ENCODE results near the gene HCFC1R1.

The HCFC1R1 gene

DNA sequence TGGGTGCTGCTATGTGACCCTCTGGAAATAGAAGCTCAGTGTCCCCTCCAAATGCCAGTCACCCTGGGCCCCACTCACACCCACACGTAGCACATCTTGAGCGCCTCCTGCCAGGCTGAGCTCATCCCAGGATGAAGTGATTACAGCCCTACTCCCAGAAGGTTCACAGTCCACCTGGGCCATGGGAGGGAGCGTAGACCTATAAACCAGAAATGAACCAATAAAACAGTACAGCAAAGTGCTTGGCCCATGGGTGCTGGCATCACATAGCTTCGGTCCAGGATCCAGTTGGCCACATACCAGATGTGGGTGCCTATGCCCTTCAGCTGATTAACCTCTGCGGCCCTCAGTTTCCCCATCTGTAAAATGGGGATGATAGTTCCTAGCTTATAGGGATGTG lies 15.2 kb upstream of the HCFC1R1 start:
- H3K27ac ChIP-seq, result no peak overlapping the region
- H3K4me3 ChIP-seq, result no peak overlapping the region

DNA sequence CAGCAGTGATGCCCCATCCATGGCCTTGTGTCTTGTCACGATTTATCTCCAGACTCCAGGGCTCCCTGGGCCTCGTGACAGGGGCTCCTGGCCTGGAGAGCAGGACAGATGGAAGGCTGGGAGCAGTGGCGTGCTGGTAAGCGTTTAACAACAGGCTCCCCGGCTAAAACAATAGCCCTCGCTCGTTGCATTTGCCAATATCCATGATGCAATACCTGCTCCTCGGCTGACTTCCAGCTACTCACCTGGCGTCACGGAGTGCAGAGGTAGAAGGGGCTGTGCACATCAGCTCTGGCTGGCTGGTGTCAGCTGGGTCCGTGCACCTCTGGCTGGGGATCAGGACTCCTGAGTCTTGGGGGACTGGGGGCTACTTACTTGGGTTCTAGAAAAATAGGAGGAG lies 14.5 kb upstream of the HCFC1R1 start:
- H3K4me3 ChIP-seq, result no peak overlapping the region
- H3K27ac ChIP-seq, result no peak overlapping the region

DNA sequence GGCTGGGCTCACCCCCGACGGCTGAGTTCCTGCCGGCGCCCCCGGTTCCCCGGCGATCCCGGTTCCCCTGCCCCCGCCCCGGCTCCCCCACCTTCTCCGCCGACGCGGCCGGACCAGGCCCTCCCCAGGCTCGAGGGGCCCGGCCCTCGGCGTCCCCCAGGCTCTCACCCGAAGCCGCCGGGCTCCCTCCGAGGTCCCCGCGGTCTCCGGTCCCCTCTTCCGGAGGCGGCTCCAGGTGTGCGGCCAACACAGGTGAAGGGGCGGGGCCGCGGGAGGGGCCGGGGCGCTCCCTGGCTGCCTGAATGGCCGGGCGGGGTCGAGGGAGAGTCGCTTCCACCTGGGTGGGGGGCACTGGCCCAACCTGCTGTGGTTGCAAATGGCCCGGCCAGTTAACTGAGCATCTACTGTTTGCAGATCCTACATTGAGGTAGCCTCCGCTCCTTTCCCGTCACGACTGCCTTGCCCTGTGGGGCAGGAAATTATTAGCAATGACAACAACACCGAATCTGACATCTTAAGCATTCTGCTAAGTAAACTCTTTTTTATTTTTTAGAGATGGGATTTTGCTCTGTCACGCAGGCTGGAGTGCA lies 13.1 kb upstream of the HCFC1R1 start, which contains the start of gene BICDL2:
Gene BICDL2 (minus strand): TSS at position 219 of the 590 bp plus-strand sequence. CDS start 1,448 bp downstream, outside the sequence.
- Histone ChIP-seq H3K27ac (peak within 1 kb of the TSS; percentile 22 to 84 (median 72)), H3K4me3 (peak within 1 kb of the TSS; percentile 20 to 43 (median 29))

DNA sequence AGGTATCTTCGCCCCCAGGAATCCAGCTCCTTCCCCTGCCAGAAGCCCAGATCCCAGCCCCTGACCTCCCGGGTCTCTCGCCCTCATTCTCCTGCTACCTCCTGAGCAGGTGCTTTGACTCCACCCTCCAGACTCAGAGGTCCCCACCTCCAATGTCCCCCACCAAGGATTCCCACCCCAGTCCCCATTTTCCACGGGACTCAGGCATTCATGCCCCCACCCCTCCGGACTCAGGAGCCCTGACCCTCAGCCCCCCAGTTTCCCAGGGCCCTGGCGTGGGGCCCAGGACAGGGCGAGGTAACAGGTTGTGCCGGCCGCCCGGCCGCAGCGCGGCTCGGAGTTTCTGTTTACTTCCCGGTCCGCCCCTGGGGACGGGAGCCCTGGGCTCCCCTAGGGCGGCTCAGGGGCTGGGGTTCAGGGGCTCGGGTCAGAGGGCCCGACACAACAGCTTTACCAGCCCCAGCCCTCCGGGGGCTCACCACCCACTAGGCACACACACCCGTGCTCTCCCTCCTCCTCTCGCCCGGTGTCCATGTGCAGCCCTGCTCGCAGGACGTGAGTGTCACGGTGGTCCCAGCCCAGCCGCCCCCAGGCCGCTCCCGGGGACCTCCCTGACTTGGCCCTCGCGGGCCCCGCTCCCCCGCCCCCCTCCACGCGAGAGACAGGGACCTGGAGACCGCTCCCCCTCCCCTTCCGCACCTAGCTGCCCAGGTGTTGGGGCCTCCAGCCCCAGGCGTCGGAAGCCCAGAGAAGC lies 12.4 kb upstream of the HCFC1R1 start:
- H3K4me3 ChIP-seq, result peak overlapping the region; percentile 20 to 43 (median 29)
- H3K27ac ChIP-seq, result peak overlapping the region; percentile 22 to 84 (median 72)

DNA sequence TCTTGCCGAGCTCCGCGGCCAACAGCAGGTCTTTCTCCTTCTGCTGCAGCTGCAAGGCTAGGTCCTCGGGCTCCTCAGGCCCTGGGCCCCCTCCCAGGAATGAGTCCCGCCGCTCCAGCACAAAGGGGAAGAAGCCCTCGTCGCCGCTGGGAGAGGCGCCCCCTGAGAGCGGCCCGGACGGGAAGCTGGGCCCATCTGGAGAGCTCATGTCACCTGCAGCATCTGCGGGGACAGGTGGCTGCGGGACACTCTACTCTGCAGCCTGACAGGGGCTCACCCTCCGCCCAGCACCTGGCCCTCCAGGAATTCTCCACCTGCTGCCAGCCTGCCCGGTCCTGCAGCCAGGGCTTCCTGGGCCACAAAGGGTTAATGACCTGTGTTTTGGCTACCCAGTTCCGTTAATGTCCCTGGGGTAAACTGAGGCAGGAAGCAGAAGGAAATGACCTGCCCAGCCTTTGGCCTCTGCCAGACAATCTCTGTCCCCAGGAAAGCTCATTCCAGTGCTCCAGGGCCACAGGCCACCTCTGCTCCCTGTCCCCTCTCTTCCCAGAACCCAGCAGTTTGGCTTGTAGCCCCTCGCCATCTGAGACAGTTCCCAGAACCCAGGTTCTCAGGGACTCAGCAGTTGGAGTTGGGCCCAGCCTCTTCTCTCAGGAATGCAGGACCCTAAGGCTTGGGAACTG lies 11.7 kb upstream of the HCFC1R1 start:
- Histone ChIP-seq H3K4me3 (peak overlapping the region in 5 of 7 experiments; percentile 25 to 43 (median 29)), H3K27ac (peak overlapping the region in 4 of 21 experiments; percentile 3 to 79 (median 71))

DNA sequence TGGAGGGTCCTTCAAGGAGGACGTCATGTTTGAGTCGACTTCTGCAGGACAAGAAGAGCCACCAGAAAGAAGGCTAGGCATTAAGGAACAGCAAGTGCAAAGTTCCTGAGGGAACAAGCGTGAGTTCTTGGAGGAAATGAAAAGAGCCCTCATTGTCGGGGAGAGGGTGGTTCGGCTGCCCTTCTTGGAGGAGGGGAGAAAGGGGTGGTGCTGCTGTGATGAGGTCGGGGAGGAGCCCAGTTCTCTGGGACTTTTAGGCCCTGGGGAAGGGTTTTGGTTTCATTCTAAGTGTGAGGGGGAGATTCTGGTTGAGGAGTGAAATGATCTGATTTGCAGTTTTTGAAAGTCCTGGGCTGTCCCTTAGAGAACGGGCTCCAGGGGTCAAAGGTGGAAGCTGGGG lies 8.9 kb upstream of the HCFC1R1 start:
- no peak overlapping the region for H3K4me3 ChIP-seq
- no peak overlapping the region for H3K27ac ChIP-seq

DNA sequence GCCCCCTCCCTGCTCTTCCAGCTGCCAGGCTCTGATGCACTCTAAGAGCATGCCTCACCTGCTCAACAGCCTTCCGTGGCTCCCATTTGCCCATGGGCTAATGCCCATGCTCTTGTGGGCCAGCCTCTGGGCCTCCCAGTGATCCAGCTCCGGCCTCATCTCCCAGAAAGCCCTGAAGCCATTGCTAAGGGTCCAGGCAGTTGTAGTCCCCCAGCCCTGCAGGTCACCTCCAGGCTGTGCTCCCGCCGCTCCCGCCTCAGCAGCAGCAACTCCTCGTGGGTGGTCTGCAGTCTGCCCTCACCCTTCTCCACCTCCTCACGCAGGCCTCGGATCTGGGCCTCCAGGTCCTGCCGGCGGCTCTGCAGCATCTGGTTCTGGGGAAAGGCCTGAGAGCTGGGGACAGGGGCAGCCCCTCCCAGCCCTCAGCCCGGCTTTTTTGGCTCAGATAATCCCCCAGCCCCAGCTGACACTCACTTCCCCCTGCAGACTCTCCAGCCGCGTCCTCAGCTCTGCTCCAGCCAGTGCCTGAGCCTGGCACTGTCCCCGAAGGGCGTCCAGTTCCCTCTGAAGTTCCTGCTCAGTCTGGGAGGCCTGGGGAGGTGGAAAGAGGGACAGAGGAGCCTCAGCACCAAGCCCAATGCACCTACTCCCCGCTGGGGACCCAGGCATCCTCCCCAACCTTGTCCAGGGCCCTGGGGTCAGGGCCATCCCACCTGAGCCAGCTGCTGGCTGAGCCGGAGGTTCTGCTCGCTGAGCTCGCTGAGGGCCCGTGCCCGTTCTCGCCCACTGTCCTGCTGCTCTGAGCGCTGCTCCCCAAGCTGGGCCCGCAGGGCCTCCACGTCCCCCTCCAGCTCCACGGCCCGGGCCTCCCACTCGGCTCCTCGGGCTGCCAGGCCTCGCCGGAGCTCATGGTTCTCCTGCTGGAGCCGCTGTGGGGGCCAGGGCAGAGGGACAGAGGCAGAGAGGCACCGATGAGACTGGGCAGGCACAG lies 6.8 kb upstream of the HCFC1R1 start:
- Histone ChIP-seq H3K27ac (no peak overlapping the region), H3K4me3 (no peak overlapping the region)

DNA sequence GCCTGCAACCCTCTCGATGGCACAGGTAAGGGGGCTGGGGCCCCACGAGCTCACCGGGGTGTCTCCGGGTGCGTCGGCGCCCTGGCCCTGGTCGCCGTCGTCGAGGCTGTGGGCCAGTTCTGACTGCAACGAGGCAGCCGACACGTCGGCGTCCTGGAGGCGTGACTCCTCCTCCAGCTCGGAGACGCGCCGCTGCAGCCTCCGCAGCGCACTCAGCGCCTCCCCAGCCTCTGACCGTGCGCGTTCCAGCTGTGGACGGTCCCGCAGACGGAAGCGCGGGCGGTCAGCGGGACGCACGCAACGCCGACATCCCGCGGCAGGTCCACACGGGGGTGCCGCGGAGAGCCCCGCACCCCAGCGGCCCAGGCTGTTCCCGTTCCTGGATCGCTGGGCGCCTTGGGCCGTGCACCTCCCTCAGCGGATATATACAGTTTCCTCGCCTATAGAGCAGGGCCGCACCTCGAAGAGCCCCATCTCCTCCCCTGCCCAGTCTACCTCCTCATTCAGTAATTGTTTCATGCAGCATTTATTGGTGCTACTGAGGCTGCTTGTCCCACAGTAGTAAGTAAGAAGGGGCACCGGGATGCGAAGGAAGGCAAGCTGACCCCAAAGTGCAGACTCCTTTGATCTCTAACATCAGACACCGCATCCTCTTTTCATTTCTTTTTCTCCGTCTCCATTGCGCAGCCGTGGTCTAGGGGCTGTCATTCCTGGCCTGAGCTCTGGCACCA lies 5.9 kb upstream of the HCFC1R1 start:
- H3K4me3 ChIP-seq, result peak overlapping the region in 4 of 7 experiments; percentile 4 to 24 (median 19)

DNA sequence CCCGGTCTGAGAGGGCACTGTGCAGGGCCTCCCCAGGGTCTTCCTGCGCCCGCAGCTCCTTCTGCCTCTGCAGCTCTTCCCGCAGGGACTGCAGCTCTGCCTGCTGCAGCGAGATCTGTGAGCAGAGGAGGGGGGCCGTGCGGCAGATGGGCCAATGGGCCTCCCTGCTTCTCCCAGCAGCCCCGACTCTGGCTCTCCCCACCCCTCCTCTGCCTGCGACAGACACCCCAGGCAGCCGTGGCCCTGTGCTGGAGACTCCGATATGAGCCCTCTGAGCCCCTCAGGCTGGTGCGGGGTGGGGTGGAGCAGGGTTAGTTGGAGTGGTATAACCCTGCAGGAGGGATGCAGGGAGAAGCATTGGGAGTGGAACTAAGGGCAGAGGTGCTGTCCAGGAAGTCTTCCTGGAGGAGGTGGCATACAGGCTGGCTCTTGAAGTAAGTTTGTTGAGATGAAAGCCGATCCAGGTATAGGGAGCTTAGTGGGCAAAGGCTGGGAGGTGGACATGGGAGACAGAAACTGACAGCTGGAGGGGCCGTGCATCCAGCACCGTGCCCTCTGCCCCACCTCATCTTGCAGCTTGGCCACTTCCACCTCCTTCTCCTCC lies 5.1 kb upstream of the HCFC1R1 start:
- H3K4me3 ChIP-seq, result peak overlapping the region in 2 of 7 experiments; percentile 2 to 24
- peak overlapping the region in 1 of 21 experiments; percentile 29 for H3K27ac ChIP-seq

More for the DNA sequence above, 5.9 kb upstream of the HCFC1R1 start:
- H3K27ac ChIP-seq, result peak overlapping the region in 1 of 21 experiments; percentile 29

DNA sequence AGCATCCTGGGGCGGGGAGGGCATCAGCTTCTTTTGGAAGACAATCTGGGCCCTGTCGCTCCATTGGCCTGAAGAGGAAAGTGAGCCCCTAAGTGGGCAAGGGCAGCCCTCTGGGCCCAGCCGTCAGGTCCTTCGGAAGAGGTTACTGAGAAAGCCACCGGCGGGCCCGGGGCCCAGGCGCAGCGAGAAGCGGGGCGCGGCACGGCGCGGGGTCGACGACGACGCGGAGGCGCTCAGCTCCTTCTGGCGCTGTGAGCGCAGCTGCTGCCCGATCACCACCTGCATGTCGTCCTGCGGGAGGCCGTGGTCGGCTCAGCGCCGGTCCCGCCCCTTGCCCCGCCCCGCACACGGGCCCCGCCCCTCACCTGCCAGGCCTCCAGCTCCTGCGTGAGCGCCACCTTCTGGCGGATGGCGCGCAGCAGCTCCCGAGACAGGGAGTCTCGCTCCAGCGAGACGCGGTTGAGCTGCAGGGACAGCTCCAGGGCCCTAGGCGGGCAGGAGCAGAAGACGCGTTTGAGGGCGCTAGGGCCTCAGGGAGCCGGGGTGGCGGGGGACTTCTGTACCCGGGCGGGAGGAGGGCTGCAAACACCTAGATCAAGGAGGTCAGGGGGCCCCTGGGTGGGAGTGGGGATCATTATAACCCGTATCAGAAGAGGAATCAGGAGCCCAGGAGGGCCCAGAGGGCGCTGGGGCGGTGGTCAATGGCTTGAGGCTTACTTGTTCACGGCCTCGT lies 4.4 kb upstream of the HCFC1R1 start:
- H3K27ac ChIP-seq, result peak overlapping the region in 1 of 21 experiments; percentile 10
- H3K4me3 ChIP-seq, result peak overlapping the region in 1 of 7 experiments; percentile 2

DNA sequence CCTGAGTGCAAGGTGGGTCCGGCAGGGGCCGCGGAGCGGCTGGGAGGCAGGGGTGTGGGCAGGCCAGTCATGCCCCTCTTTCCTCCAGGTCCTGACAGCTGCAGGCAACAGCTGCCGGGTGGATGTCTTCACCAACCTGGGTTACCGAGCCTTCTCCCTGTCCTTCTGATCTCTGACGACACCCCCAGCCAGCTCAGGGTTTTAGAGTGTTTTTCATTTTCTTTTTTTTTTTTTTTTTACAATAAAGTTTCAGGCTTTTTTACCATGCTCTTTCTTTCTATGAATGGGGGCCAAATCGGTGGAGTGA lies 3.7 kb upstream of the HCFC1R1 start:
- no peak overlapping the region for H3K4me3 ChIP-seq
- no peak overlapping the region for H3K27ac ChIP-seq

DNA sequence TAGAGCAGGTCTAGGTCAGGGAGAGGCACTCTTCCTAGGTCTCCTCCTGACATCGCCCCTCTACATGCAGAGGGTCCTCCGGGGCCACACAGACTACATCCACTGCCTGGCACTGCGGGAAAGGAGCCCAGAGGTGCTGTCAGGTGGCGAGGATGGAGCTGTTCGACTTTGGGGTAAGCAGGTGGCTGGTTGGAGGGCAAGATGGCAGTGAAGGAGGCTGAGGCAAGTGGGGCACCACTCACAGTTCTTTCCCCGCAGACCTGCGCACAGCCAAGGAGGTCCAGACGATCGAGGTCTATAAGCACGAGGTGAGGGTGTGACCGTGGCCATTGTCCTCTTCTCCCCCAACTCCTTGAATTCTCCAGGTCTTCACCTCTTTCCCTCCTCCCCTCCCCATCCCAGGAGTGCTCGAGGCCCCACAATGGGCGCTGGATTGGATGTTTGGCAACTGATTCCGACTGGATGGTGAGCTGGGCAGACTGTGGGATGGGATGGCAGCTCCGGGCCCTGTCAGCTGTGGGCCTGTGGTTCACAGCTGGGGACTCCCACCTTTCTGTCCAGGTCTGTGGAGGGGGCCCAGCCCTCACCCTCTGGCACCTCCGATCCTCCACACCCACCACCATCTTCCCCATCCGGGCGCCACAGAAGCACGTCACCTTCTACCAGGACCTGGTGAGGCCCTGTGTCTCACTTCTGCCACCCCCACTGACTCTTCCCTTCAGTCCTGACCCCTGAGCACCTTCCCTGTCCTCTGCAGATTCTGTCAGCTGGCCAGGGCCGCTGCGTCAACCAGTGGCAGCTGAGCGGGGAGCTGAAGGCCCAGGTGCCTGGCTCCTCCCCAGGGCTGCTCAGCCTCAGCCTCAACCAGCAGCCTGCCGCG lies 3.1 kb upstream of the HCFC1R1 start:
- no peak overlapping the region for H3K27ac ChIP-seq

DNA sequence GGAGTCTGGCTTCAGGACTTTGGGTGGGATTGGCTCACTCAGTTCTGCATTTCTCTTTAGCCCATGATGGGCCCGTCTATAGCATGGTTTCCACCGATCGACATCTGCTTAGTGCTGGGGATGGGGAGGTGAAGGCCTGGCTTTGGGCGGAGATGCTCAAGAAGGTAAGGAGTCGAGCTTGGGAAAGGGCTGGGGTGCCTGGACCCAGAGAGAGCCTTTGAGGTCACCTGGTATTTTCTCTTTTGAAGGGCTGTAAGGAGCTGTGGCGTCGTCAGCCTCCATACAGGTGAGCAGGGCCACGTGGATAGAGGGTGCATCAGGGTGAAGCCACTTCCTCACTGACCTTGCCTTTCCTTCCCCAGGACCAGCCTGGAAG lies 2.2 kb upstream of the HCFC1R1 start:
- no peak overlapping the region for H3K27ac ChIP-seq
- no peak overlapping the region for H3K4me3 ChIP-seq

More for the DNA sequence above, 3.1 kb upstream of the HCFC1R1 start:
- no peak overlapping the region for H3K4me3 ChIP-seq

DNA sequence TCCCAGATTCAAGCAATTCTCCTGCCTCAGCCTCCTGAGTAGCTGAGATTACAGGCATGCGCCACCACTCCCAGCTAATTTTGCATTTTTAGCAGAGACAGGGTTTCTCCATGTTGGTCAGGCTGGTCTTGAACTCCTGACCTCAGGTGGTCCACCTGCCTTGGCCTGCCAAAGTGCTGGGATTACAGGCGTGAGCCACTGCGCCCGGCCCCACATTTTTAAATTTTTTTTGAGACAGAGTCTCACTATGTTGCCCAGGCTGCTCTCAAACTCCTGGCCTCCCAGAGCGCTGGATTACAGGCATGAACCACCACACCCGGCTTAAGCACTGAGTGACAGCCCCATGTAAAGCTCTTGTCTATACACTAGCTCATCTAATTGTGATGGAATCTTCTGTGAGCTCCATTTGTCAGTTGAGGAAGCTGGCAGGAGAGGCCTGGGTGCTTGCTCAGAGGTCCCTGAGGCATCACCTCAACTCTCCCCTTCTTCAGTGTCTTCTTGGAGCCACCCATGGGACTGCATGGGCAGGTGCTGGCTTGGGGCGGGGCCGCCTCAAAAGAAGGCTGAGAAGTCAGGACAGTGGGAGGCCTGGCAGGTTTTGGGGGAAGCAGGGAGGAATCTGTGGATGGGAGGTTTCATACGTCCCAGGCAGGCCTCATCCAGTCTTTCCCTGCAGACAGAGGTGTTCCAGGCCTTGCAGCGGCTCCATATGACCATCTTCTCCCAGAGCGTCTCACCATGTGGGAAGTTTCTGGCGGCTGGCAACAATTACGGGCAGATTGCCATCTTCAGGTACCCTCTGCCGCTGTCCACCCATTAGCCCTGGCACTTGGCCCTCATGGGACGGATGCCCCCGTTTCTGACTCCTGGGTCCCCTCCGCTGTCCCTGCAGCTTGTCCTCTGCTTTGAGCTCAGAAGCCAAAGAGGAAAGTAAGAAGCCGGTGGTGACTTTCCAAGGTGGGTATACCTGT lies 1.6 kb upstream of the HCFC1R1 start:
- Histone ChIP-seq H3K27ac (no peak overlapping the region), H3K4me3 (no peak overlapping the region)

DNA sequence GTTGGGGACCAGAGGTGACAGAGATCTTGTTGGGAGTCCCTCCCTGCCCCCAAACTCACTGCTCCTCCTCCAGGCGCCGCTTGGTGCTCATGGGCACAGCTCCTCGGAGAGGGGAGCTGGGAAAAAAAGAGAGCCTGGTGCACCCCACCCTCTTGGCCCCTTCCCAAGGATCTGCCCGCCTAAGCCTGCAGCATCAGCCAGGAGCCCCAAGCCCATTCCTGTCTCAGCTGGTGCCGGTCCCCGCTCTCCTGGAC lies 400 bp downstream of the HCFC1R1 start:
- Histone ChIP-seq H3K4me3 (peak overlapping the region; percentile 34 to 72 (median 64)), H3K27ac (peak overlapping the region; percentile 60 to 98 (median 94))
